DMS53 treated with DMSO at 0.1 percent for 48 hours (cell line): Measurements from ENCODE around the gene BABAM2.
A peak's percentile ranks its signal among the peaks of the same experiment; 100 is the strongest.
"Not testable (repeated sequence)": the region's sequence is repeated elsewhere in the genome, so short reads cannot be mapped to it uniquely, and the experiment has no call there.

Experiments
- DNase-seq: peaks from one replicate; lab custom pipeline; 2025; ENCODE audit not compliant: unreplicated experiment; lab: John Stamatoyannopoulos, UW

BABAM2 gene

DNA sequence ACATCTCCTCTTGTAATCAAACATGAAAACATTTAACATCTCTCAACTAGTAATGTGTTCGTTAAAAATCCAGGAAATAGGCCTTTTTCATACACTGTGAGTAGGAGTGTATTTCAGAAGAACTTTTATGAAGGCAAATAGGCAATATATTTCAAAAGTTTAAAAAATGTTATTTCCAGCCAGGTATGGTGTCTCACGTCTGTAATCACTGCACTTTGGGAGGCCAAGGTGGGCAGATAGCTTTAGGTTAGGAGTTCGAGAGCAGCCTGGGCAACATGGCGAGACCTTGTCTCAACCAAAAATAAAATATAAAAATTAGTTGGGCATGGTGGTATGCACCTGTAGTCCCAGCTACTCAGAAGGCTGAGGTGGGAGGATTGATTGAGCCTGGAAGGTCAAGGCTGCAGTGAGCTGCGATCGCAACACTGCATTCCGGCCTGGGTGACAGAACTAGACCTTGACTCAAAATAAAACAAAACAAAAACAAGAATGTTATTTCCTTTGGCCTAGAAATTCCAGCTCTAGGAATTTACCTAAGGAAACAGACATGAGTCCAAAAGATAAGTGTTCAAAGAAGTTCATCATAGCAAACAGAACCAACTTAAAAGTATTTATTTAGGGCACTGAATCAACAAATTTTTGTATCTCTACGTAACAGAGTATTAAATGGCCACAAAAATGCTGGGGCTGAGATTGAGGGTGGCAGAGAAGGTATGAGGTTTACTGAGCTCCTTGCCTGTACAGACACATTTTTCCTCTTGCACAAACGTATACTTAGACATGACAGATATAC is 15.2 kb upstream of the BABAM2 start:
- DNase-seq = no peak

DNA sequence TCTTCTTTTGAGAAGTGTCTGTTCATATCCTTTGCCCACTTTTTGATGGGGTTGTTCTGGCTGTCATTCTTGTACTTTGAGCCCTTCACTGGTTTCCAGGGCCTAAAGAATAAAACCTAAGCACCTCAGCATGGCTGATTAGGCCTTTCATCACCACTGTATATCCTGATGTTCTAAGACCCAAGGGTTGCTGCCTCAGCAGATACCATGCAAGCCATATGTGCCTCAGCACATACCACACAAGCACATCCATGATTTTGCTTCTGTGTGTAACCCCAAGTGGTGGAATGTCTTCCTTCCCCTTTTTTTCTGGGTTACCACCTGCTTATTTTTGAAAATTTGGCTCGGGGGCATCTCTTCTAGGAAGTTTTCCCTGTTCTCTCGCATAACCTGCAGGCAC is 11.7 kb upstream of the BABAM2 start:
- no peak for DNase-seq

DNA sequence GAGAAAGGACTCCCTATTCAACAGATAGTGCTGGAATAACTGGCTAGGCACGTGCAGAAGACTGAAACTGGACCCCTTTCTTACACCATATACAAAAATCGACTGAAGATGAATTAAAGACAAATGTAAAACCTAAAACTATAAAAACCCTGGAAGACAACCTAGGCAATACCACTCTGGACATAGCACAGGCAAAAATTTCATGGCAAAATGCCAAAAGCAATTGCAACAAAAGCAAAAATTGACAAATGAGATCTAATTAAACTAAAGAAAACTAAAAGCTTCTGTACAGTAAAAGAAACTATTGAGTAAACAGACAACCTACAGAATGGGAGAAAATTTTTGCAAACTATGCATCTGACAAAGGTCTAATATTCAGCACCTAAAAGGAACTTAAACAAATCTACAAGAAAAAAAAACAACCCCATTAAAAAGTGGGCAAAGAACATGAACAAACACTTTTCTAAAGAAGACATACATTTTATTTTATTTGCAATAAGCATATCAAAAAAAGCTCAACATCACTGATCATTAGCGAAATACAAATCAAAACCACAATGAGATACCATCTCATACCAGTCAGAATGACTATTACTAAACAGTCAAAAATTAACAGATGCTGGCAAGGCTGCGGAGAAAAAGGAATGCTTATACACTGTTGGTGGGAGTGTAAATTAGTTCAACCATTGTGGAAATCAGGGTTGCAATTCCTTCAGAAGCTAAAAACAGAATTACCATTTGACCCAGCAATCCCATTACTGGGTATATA is 8.5 kb upstream of the BABAM2 start:
- DNase-seq = not testable (repeated sequence)

DNA sequence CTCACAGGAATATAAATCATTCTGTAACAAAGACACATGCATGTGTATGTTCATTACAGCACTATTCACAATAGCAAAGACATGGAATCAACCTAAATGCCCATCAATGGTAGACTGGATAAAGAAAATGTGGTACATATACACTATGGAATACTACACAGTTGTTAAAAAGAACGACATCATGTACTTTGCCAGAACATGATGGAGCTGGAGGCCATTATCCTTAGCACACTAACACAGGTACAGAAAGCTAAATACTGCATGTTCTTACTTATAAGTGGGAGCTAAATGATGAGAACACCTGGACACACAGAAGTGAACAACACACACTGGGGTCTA is 8.0 kb upstream of the BABAM2 start:
- DNase-seq = not testable (repeated sequence)

DNA sequence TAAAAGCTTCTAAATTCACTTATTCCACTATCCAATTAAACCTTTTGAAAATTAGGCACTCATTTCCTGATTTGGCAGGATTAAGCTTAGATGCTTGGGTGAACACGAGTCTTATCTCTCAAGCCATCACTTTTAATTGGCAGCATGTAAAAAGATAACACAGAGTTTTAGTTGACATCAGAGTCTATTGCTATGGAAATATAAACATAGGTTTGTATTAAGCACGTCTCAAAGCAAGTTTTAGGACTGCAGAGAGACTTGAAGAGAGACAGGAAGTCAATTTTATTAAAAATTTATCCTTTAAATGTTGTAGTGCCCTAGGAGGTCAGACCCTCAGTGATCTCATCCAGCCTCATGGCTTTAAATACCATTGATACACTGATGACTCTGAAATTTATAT is 5.9 kb upstream of the BABAM2 start:
- DNase-seq = no peak

DNA sequence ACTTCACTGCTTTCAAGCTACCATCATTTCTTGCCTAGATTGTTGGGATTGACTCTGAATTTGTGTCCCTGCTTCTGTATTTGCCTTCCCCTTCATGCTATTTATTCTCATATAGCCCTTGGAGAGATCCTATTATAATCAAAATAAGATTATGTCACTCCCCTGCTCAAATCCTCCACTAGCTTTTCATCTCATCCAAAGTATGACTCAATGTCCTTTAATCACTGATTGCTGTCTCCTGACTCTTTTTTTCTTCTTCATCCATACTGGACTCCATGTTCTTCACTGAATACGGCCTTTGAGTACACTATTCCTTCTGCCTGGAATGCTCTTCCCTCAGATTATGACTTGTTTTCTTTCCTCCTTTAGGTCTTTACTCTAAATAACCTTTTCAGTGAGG is 5.3 kb upstream of the BABAM2 start:
- no peak for DNase-seq

DNA sequence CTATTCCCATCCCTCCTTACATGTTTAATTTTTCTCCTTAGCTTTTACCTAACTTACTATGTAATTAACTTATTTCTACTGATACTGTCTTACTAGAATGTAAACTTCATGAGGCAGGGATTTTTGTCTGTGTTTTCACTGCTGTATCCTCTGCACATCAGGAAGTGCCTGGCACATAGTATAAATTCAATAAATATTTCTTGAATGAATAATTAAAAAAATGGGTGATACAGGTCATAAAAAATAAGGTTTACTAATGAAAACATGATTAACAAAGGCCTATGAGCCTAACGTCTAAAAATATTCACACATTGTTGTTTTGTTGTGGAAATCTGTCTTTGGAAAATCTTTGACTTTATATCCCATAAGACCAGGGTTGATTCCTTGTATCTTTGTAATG is 4.9 kb upstream of the BABAM2 start:
- no peak for DNase-seq

DNA sequence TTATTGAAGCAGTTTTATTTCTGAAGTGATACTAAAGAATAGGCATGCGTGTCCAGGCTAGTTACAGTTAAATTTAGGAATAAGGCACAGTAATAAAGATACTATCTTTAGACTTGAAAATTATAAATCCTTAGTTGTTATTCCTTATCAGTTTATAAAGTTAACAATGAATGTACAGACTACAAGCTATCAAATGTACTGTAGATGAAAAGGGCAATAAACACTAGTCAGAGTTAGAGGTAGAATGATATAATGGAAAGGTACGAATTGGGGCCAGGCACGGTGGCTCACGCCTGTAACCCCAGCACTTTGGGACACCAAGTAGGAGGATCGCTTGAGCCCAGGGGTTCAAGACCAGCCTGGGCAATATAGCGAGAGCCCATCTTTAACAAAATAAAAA is 4.2 kb upstream of the BABAM2 start:
- DNase-seq = no peak

DNA sequence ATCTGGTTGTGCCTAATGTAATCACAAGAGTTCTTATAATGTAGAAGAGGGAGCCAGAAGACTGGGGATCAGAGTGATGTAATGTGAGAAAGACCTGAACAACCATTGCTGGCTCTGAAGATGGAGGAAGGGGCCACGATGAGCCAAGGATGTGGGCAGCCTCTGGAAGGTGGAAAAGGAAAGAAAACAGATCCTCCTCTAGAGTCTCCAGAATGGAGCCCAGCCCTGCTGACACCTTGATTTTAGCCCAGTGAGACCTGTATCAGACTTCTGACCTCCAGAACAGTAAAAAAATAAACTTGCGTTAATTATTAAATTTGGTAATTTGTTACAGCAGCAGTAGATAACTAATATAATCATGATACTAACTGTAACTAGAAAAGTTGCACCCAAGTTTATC is 3.4 kb upstream of the BABAM2 start:
- no peak for DNase-seq

DNA sequence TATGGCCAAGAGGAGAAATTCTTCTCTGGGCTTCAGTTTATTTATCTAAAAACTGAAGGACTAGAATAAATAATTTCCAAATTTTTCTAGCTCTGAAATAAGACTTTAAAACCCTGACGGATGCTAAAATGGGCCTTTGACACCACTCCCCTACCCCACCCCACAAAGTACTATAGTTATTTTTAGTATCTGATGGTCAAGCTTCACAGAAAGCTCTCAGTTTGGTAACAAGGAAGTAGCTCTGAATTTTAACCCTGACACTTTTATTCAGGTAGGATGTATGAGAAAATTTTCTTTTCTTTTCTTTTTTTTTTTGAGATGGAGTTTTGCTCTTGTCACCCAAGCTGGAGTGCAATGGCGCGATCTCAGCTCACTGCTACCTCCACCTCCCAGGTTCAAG is 2.7 kb upstream of the BABAM2 start:
- no peak for DNase-seq

DNA sequence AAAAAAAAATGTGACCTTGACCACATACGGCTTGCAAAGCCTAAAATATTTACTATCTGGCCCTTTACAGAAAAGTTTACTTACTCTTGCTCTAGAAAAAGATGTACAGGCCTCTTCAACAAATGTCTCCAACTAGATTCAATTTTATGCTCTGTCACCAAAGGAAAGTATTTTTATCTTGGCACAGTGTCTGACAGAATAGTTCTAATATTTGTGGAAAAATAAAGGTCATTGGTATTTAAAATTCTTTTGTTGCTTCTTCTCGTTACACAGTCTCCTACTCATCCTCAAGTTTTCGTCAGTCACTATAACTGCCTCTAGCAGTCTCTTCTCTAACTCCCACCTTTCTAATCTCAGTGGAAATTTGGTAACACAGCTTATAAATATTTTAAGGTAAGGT is 1.7 kb upstream of the BABAM2 start:
- no peak for DNase-seq

DNA sequence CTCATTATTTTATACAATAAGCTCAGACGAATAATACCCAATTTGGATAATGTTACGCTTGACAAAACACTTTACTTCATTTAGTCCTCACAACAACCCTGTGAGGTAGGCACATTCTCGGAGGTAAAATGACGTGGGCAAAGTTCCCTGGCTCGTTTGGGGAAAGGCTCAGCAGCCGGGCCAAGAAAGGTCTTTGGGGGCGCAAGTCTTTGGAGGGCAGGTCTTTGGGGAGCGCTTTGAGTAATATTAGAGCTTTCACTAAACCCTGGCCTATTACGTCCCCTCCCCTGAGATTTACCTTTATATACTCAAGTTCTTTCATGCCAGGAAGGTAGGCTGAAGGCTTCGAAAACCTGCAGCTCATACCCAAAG is 769 bp upstream of the BABAM2 start:
- DNase-seq = no peak

DNA sequence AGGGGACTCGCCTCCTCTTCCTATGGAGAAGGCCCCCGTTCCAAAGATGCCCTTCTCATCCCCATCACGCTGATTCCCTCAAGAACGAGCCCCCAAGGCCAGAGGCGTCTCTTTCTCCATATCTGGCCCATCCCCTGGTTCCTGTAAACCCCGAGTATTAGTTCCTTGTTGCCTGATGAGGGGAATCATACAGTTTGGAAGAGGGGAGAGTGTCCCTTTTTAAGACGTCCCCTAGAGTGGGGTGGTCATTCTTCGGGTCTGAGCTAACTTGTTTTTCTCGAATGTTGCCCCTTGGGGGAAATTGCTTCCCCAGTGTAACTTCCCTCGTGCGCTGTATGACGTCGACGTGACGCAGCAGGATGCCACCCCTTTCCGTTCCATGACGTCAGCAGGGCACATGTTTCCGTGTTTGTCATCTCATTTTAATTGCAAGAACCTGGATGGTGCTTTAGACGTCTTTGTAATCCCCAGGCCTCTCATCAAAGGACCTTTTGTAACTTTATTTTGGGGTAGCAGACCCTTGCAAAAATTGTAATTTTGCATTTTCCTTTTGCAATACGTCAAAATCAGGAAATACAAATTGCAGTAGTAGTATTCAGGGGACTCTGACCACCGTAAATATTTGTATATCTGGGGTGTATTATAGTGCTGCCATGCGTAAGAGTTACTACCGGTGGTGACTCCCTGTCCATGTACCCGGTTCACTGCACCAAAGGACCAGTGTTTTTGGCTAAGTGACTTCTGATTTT is 569 bp downstream of the BABAM2 start:
- DNase-seq = peak; percentile 13

DNA sequence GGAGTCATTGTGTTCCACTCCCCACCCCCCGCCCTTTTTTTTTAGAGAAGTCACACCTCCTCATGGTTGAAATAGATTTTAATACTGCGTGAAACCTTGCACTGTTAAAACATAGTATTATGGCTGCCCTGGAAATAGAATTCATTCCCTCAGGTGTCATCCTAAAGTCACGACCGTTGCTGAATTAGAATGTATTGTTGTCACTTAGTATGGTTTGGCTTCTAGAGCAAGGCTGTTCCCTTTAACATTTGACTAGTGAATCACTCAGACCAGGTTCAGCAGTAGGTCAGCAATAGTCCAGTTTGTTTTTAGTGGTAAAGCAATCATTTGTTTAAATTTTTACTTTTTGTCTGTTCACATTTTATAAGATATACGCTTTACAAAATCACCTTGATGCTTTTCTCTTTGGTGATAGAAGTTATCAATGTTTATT is 1.2 kb downstream of the BABAM2 start:
- no peak for DNase-seq

DNA sequence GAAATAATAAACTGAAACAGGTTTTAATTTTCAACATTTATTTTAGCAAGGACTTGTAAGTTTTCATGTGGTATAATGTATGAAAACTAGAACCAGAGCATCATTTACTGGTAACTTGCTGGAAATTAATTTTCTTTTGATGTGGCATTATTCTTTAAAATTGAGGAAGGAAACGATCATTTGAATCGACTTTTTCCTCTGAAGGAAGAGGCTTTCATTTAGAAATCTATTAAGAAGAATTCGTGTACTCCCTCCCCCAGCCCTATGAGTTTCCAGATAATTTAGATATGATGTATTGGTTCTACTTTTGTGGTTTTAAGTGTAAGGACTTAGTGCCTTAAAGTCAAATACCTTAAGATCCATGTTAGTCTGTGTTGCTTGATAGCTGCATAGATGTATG is 2.5 kb downstream of the BABAM2 start:
- no peak for DNase-seq

DNA sequence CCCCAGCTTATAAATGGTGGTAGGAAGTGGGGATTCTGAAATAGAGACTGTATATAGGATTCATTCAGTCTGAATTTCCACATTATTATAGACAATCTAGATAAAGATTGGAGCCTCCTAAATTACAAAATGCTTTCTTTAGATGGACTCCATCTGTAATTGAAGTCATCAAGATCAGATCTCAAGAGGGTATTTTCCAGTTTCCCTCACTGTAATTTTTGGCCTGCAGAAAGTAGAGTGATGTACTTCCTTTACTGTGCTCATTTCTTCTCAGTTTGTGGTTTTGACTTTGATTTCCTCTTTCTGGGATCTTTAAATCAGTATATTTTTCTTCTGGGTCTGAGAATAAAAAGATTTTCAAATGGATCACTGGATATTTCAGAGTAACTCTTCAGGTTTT is 7.2 kb downstream of the BABAM2 start:
- DNase-seq = no peak

DNA sequence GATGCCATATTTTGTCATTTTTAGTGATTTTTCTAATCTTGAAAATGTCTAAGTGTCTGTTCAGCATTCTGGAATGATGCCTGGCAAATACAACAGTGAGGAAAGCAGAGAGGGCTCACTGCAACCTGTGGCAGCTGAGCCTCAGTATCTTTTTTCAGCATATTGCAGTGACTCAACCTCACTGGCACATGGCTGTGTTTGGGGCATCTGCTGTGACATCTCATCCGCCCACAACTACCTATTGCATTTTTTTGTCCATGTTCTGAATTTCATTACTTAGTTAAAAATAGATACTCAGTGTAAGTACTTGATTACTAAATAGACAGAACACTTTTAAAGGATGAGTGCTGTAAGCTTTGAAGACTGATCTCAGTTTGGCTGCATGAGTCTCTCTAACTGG is 10.7 kb downstream of the BABAM2 start:
- no peak for DNase-seq

DNA sequence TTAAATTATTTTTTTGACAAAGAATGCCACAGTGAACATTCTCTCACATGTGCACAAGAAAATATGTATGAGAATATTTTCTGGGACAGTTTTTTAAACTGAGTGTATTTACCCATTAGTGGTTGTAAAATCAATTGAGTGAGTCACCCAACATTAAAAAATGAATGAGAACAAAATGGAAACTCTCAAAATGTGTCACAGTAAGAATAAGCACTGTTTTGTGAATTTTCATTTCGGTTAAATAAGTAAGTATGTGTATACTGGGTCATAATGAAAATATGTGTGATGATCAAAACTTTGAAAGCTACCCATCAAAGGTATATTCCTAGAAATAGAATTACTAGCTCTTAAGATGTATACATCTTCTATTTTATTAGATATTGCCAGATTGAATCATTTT is 11.6 kb downstream of the BABAM2 start:
- DNase-seq = no peak

DNA sequence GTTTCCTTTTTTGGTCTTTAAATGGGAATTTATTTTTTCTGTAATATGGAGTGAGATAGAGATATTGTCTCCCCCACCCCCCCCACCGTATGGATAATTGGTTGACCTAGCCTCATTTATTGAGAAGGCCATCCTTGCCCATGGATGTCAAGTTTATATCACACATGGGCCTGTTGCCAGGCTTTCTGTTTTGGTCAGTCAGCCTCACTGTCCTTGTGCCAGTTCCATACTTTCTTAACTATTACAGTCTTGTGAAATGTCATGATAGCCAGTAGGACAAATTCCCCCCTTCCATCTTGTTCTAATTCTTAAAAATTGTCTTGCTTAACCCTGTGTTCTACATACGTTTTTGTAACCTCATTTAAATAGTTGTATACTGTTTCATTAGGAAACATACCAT is 12.5 kb downstream of the BABAM2 start:
- DNase-seq = no peak

DNA sequence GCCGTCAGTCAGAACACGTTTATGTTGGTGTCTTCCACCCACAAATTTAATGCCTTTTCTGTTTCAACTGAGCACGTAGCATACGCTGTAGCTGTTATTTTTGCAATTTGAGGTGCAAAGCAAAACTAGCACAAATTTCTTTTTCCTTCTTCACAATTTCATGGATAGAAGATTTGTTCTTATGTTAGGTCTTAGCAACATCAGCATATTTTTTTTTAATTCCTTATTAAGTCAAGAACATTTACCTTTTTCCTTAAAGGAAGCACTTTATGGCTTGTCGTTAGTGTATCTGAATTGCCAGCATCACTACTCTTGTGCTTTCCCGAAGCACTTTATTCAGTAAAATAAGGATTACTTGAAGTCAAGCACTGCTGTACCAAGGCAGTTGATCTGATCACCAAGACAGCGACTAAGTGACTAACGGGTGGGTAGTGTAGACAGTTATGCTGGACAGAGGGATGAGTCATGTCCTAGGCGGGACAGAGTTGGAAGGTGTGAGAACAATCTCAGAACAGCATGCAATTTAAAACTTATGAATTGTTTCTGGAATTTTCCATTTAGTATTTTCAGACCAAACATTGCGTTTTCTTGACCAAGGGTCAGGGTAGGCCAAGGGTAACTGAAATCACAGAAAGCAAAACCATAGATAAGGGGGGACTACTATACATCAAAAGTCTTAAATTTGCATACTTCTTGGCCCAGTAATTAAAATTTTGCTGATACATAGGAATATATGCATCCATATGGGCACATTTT is 13.3 kb downstream of the BABAM2 start:
- no peak for DNase-seq

DNA sequence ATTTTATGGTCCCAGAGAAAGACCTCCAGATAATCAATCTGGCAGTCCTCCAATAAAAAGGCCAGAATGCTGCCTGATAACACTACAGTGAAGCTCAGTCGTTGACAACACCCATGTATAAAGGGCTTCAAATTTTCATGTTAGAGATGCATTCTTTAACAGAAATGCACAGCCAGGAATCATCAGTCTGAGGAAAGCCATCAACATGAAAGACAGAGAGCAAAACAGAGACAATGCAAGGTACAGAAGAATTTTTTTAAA is 13.8 kb downstream of the BABAM2 start:
- no peak for DNase-seq

DNA sequence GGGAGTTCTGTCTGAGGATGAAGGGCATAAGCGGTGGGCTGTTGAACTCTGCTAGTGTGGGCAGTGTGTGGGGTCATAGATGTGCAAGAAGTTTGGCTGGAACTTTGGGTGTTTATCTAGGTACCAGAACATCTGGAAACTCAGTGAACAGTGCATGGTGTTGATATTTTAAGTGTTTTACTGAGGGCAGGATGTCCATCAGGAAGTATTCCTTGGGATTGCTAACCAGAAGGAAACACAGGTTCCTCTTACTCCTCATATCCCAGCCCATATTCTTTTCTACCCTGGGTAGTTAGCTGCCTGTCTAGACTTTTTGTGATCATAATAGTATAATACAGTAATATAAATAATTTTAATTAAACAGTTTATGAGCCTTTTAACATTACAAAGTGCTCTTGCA is 15.5 kb downstream of the BABAM2 start:
- DNase-seq = no peak
